ENCODE measurements around the gene GON7. TPM values are rescaled to one million over a fixed set of nuclear protein-coding genes. Genes with fewer than 3 reads are reported as not detected.
A peak's percentile ranks its signal among the peaks of the same experiment; 100 is the strongest.
"Not testable (repeated sequence)": the region's sequence is repeated elsewhere in the genome, so short reads cannot be mapped to it uniquely, and the experiment has no call there.

GON7 gene
- total RNA-seq, 1 donor from 2014 or later = 15.3 TPM

GRCh38 chr14:93199031-93199430, 7.8 kb downstream of the GON7 start:
- DNase-seq = no peak

GRCh38 chr14:93195316-93195999, 11.4 kb downstream of the GON7 start:
- no peak for DNase-seq

- no peak for DNase-seq
Observed at GRCh38 chr14:93186956-93187355, 19.9 kb downstream of the GON7 start.

GRCh38 chr14:93186466-93186865, 20.4 kb downstream of the GON7 start:
- DNase-seq = no peak

DNA sequence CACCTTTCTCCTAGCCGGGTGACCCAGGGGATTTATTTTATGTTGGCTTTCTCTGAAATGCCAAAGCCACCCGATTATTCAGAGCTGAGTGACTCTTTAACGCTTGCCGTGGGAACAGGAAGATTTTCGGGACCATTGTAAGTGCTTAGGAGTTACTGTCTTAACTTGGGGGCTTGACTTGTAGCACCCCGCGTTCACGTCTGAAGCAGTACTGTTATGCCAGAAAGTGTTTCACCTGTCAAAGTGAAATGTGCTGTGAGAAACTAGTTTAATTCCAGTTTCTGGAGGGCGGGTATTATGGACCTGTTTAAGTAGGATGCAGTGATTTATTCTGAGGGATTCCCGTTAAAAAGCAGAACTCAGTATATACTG, 21.5 kb downstream of the GON7 start:
- no peak for DNase-seq

DNA sequence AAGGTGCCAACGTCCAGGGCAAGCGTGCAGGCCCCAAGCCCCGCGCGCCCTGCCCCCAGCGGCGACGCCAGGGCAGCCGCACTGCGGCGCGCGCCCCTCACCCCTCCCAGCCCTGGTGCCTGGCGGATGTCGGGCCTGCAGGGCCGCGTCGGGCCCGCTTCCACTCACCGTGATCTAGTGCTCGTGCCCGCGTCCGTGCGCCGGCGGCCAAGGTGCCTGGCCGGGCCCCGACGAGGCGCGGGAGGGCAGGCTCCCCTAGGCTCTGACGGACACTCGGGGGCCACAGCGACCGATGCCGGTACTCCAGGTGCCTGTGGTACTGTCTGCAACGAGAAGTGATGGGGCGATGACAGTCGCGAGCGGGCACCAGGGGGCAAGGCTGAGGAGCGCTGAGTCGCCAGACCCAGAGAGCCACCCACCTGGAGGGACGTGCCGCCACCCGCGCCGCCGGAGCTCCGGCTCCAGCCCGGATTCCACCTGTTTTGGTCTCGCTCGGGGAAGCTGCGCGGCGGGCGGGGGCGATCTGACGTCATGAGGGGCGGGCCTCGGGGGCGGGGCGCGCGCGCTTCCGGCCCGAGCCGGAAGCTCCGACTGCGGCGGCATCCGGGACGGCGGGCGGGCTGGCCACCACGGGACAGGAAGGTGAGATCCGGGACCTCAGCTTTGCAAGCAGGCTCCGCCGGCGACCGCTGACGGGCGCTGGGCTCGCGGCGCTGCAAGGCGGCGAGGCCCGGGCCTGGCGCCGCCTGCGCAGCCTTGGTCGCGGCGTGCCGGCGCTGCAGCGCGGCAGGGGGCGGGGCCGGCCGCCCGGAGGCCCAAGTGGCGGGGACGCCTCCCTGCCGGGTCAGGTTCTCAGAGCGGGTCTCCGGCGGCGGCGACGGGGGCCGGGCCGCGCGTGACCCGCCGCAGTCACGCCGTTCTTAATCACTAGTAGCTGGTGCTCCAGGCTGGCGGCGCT, 22.2 kb downstream of the GON7 start, which contains the start of the genes LYSET and MOAP1:
LYSET (plus strand) TSS at position 927 of the 958 bp plus-strand sequence. CDS start 89 bp downstream, outside the sequence.
MOAP1 (minus strand) TSS at position 507 of the 958 bp plus-strand sequence. CDS start 655 bp downstream, outside the sequence.
- peak; percentile 93 for DNase-seq

DNA sequence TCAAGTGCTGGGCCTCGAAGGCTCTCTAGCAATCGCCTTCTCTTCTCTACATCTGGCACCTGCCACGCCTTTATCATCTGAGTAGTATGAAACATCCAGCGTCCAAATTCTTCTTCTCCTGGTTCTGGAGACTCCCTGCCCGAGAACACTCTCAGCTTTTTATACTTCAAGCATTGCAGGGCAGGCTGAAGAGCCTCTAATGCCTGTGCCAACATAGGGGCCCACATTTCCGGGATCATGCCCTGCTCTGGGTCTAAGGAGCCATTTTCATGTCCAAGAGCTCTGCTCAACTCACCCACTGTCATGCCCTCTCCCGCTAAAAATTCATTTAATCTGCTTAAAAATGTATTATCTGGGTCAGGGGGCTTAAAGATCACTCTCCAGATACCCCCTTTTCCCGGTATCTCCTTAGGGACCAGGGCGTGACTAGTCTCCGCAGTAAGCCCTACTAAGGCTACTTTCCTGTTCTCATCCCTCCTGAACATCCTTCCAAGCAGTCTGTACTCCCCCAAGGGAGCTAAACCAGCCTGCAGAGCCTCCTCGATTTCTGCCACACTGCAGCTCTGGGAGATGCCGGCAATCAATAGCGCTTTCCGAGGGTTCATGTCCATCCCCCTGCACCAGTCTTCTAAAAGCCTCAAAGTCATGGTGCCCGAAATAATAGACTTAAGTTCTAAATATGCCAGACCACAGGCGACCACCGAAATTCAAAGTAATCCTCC, 23.1 kb downstream of the GON7 start:
- no peak for DNase-seq

GRCh38 chr14:93175492-93175891, 31.4 kb downstream of the GON7 start:
- DNase-seq = no peak

- not testable (repeated sequence) for DNase-seq
Observed at GRCh38 chr14:93174731-93175130, 32.1 kb downstream of the GON7 start.

DNA sequence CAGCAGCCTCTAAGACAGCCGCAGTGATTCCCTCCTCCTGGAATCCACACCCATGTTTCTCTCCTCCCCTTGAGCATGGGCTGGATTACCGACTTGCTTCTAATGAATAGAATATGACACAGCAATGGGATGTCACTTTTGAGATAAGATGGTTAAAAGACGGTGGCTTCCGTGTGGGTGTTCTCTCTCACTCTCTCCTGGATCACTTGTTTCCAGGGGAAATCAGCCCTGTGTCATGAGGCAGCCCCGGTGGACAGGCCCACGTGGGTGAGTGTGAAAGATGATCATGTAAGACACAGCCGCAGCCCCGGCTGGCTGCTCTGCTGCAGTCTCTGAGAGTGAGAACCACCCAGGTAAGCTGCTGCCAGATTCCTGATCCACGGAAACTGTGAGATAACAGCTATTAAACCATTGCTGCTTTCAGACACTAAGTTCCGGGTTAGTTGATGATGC, 32.9 kb downstream of the GON7 start:
- no peak for DNase-seq

DNA sequence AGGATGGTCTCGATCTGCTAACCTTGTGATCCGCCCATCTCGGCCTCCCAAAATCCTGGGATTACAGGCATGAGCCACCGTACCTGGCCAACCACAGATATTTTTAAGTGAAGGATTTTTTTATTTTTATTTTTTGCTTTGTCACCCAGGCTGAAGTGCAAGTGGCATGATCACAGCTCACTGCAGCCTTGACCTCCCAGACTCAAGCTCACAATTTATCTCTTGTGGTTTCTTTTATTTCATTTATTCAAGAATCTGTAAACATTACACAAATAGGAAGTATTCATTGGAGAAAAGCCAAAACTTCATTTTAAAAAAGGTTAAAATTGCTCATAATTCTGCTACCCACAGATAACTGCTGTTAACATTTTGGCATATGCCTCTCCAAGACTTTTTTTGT, 35.5 kb downstream of the GON7 start:
- no peak for DNase-seq

DNA sequence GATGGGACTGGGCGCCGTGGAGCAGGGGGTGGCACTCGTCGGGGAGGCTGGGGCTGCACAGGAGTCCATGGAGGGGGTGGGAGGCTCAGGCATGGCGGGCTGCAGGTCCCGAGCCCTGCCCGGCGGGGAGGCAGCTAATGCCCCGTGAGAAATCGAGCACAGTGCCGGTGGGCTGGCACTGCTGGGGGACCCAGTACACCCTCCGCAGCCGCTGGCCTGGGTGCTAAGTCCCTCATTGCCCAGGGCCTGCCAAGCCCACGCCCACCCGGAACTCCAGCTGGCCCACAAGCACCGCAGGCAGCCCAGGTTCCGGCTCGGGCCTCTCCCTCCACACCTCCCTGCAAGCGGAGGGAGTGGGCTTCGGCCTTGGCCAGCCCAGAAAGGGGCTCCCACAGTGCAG, 36.7 kb downstream of the GON7 start:
- not testable (repeated sequence) for DNase-seq

GRCh38 chr14:93169619-93170018, 37.2 kb downstream of the GON7 start:
- DNase-seq = not testable (repeated sequence)

- not testable (repeated sequence) for DNase-seq
Observed at GRCh38 chr14:93168610-93169009, 38.3 kb downstream of the GON7 start.

- DNase-seq = not testable (repeated sequence)
Observed at GRCh38 chr14:93165271-93166265, 41.3 kb downstream of the GON7 start.

DNA sequence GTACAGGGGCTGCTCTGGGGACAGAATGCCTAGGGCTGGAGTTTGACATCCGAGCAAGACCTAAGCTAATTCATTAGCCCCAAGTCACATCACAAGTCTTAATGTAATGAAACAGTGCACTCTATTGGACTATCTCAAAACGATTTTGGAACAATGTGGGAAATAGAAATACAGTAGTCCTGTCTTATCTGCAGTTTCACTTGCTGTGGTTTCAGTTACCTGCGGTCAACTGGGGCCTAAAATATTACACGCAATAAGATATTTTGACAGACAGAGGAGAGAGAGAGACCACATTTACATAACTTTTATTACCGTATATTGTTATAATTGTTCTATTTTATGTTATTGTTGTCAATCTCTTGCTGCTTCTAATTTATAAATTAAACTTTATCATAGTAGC, 43.3 kb downstream of the GON7 start:
- DNase-seq = no peak

DNA sequence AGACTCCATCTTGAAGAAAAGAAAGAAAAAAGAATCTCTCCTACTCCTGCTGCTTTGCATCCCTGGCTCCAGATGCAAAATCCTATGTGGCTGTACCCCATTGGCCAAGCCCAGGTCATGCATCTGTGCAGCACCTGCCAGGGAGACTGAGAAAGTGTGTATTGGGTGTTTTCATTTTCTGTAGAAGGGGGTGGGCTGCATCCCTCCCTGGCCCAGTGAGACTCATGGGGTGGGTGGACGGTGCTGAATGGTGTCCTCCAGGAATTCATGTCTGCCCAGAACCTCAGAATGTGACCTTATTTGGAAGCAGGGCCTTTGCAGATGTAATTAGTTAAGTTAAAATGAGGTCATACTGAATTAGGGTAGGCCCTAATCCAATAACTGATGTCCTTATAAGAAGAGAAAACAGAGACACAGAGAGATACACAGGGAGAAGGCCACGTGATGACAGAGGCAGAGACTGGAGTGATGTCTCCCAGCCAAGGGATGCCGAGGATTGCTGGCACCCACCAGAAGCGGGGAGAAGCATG, 45.4 kb downstream of the GON7 start:
- no peak for DNase-seq

- DNase-seq = peak; percentile 30
Observed at GRCh38 chr14:93160353-93160801, 46.5 kb downstream of the GON7 start.

GRCh38 chr14:93159625-93160352, 47.1 kb downstream of the GON7 start:
- DNase-seq = not testable (repeated sequence)

GRCh38 chr14:93158349-93158748, 48.5 kb downstream of the GON7 start:
- DNase-seq = not testable (repeated sequence)

All from dermis blood vessel endothelial cell (primary cell).